OCI-LY1 (cell line): Measurements from ENCODE around the gene BIN1.

Source experiments
- H2AFZ ChIP-seq: fragments of 200-600 bp; sonication (generic), shearing (Covaris generic); 2 replicates; pipeline ENCODE4 v1.6.0; 2014; ENCODE audit warnings: antibody characterized with exemption, mild to moderate bottlenecking, low read length
- H3F3A ChIP-seq: fragments of 200-600 bp; sonication (generic), shearing (Covaris generic); 2 replicates; pipeline ENCODE4 v1.6.0; 2014; ENCODE audit warnings: mild to moderate bottlenecking, antibody characterized with exemption, low read length, moderate library complexity; ENCODE audit not compliant: insufficient read depth
- H3K27ac ChIP-seq: fragments of 200-600 bp; sonication (generic); 2 replicates; pipeline ENCODE4 v1.5.1; 2014; ENCODE audit warnings: low read length, mixed run types, mild to moderate bottlenecking, low read depth; ENCODE audit not compliant: poor library complexity, severe bottlenecking
- H3K27me3 ChIP-seq: fragments of 200-600 bp; sonication (generic); 2 replicates; pipeline ENCODE4 v1.6.0; 2014; ENCODE audit warnings: antibody characterized with exemption, mild to moderate bottlenecking, low read length, moderate library complexity; ENCODE audit not compliant: insufficient read depth
- H3K36me3 ChIP-seq: fragments of 200-600 bp; sonication (generic); 2 replicates; pipeline ENCODE4 v1.6.1; 2014; ENCODE audit warnings: mild to moderate bottlenecking, antibody characterized with exemption, low read length, moderate library complexity, mixed read lengths; ENCODE audit not compliant: insufficient read depth
- H3K4me1 ChIP-seq: fragments of 200-600 bp; sonication (generic); 2 replicates; pipeline ENCODE4 v1.5.1; 2014; ENCODE audit warnings: mild to moderate bottlenecking, low read length, moderate library complexity; ENCODE audit not compliant: insufficient read depth, severe bottlenecking
- H3K4me2 ChIP-seq: fragments of 200-600 bp; sonication (generic), shearing (Covaris generic); 2 replicates; pipeline ENCODE4 v1.6.1; 2014; ENCODE audit warnings: low read length
- H3K4me3 ChIP-seq: fragments of 200-600 bp; sonication (generic); 2 replicates; pipeline ENCODE4 v1.5.1; 2014; ENCODE audit warnings: low read length, low read depth, mild to moderate bottlenecking, mixed read lengths; ENCODE audit not compliant: poor library complexity, severe bottlenecking
- H3K79me2 ChIP-seq: fragments of 200-600 bp; shearing (Covaris generic); 2 replicates; pipeline ENCODE4 v1.6.1; 2016; ENCODE audit warnings: mixed run types, low read length, mixed read lengths; ENCODE audit not compliant: insufficient read depth
- H3K9ac ChIP-seq: fragments of 200-600 bp; sonication (generic), shearing (Covaris generic); 2 replicates; pipeline ENCODE4 v1.6.1; 2014; ENCODE audit warnings: mild to moderate bottlenecking, low read length, mixed read lengths
- H3K9me2 ChIP-seq: fragments of 200-600 bp; sonication (generic), shearing (Covaris generic); 2 replicates; pipeline ENCODE4 v1.6.1; 2014; ENCODE audit warnings: low read depth, mild to moderate bottlenecking, low read length, mixed read lengths
- H3K9me3 ChIP-seq: fragments of 200-600 bp; shearing (Covaris generic); 2 replicates; pipeline ENCODE4 v1.6.1; 2014; ENCODE audit warnings: low read length, mixed read lengths
- H4K20me1 ChIP-seq: fragments of 200-600 bp; sonication (generic), shearing (Covaris generic); 2 replicates; pipeline ENCODE4 v1.6.0; 2016; ENCODE audit warnings: mild to moderate bottlenecking, low read length; ENCODE audit not compliant: insufficient read depth
- EZH2 ChIP-seq: fragments of 200-600 bp; sonication (generic), shearing (Covaris generic); IDR thresholded peaks from 2 replicates; pipeline ENCODE4 v1.8.0; 2017; ENCODE audit warnings: borderline replicate concordance, mixed run types, mild to moderate bottlenecking, antibody characterized with exemption, low read length, moderate library complexity, mixed read lengths
- TF ChIP-seq, protein P1 (sequence below): fragments of 200-600 bp; sonication (generic), shearing (Covaris generic); IDR thresholded peaks from 2 replicates; pipeline ENCODE4 v1.5.1; 2017; ENCODE audit warnings: mild to moderate bottlenecking, antibody characterized with exemption, low read length, moderate library complexity, mixed read lengths

Gene BIN1

DNA sequence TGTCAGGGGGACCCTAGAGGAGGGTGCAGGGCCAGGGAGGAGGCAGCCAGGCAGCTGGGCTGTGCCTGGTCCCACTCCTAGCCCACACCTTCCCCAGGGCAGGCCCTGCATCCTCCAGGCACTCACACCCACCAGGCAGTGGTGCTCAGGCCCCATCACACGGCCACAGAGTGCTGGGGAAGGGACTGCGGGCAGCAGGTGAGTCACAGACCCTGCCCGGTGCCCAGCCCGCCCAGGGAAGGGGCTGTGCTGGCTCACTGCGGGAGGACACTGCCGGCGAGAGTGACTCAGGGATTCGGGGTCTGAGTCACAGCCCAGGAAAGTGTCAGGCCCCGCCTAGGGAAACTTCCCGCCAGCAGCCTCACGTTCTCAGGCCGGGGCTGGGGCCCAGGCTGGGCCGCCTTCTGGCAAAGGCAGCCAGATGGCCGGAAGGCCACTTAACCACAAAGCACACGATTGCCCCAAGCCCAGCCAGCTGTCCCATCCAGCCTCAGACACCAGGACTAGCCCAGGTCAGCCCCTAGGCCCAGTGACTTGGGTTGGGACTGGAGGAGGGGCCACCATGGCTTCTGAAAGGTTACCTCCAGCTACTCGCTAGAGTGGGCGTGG lies 42.2 kb downstream of the BIN1 start:
- no peak for TF ChIP-seq EZH2
- TF ChIP-seq, protein P1, sequence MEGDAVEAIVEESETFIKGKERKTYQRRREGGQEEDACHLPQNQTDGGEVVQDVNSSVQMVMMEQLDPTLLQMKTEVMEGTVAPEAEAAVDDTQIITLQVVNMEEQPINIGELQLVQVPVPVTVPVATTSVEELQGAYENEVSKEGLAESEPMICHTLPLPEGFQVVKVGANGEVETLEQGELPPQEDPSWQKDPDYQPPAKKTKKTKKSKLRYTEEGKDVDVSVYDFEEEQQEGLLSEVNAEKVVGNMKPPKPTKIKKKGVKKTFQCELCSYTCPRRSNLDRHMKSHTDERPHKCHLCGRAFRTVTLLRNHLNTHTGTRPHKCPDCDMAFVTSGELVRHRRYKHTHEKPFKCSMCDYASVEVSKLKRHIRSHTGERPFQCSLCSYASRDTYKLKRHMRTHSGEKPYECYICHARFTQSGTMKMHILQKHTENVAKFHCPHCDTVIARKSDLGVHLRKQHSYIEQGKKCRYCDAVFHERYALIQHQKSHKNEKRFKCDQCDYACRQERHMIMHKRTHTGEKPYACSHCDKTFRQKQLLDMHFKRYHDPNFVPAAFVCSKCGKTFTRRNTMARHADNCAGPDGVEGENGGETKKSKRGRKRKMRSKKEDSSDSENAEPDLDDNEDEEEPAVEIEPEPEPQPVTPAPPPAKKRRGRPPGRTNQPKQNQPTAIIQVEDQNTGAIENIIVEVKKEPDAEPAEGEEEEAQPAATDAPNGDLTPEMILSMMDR: no peak
- Histone ChIP-seq H3K27me3 (no peaks in the 10 kb centered on the region), H3F3A (no peaks in the 10 kb centered on the region), H3K36me3 (no peaks in the 10 kb centered on the region), H4K20me1 (no peaks in the 10 kb centered on the region), H3K4me1 (no peaks in the 10 kb centered on the region), H3K27ac (no peak overlapping the region), H3K4me3 (no peak overlapping the region), H3K4me2 (no peak overlapping the region), H3K9me2 (no peaks in the 10 kb centered on the region), H3K9ac (no peak overlapping the region), H2AFZ (no peak overlapping the region), H3K9me3 (no peaks in the 10 kb centered on the region), H3K79me2 (no peaks in the 10 kb centered on the region)

DNA sequence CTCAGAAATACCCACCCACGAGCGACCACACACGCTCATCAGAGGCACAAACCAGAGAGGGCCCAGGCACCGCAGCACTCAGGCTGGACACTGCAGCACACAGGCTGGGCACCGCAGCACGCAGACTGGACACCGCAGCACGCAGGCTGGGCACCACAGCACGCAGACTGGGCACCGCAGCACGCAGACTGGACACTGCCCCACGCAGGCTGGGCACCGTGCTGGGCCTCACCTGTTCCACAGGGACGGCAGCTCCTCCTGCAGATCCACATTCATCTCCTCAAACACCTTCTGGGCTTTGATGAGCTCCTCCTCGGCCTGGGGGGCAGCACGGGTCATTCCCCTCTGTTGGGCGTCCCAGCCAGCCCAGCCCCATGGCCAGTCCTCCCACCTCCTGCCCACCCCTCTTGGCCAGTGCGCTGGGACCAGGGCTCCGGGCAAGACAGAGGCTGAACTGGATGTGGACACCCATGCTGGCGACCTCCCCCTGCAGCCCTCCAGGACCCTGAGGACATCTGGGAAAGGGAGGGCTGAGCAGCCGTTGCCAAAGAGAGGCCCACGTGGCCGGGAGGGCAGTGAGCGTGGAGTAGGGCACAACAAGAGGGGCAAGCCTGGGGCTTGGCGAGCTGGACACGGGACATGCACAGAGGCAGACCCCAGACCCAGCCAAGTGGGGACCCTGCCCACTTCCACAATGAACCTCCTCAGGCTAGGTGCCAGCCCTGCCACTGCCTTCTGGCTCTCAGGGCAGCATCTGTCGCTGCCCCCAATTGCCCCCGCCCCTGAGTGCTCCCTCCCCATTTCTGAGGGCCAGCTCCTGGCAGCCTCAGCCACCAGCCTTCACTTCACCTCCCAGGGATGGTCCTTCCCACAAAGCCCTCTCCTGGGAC lies 43.0 kb downstream of the BIN1 start:
- Histone ChIP-seq H3K9me2 (no peaks in the 10 kb centered on the region), H3K27me3 (no peaks in the 10 kb centered on the region), H3K36me3 (no peaks in the 10 kb centered on the region), H3F3A (no peaks in the 10 kb centered on the region), H2AFZ (no peak overlapping the region), H3K9ac (no peak overlapping the region), H3K27ac (no peak overlapping the region), H4K20me1 (no peaks in the 10 kb centered on the region), H3K4me2 (no peak overlapping the region), H3K4me1 (no peaks in the 10 kb centered on the region), H3K79me2 (no peaks in the 10 kb centered on the region), H3K9me3 (no peaks in the 10 kb centered on the region), H3K4me3 (no peak overlapping the region)
- TF ChIP-seq, protein P1: no peak
- TF ChIP-seq EZH2: no peak

DNA sequence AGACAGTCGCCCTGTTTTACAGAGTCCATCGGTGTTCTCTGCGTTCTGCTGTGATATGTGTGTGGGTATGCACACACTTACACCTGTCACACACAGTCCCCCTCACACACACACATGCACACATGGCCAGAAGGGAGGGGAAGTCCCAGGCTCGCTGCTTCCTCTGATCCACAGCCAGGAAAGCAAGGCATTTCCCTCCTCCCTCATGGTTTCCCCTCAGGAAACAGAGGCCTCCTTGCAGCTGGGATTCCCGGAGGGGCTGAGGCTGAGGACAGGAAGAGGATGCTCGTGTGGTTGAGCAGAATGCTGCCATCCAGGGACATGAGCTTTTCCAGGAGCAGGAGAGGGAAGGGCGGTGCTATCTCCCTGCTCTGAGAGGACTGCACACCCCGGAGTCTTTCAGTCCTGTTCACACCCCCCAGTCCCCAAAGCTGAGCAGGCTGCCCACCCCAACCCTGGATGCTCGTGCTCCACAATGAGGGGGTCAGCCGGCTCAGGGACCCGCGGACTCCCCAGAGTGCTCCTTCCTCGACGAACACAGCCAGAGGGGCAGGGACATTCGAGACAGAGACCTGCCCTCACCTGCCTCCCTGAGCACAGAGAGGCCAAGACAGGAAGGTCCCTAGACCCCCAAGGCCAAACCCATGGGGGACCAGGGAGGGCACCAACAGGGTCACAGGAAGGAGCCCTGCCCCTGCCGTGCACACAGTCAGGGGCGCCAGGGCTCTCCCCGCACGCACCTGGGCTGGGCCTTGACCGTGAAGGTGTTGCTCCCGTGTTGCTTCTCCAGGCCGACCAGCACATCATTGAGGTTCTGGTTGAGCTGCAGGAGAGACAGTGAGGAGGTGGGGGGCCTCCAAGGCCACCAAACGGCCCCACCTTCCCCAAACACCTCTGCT lies 45.3 kb downstream of the BIN1 start:
- H3K36me3 ChIP-seq: no peaks in the 10 kb centered on the region
- H3K27ac ChIP-seq: no peak overlapping the region
- no peak for TF ChIP-seq EZH2
- TF ChIP-seq, protein P1: no peak
- H3K9ac ChIP-seq: no peak overlapping the region
- no peak overlapping the region for H2AFZ ChIP-seq
- no peaks in the 10 kb centered on the region for H3K27me3 ChIP-seq
- no peak overlapping the region for H3K4me3 ChIP-seq
- H3K4me1 ChIP-seq: no peaks in the 10 kb centered on the region
- H3K4me2 ChIP-seq: no peak overlapping the region
- H3K9me3 ChIP-seq: no peaks in the 10 kb centered on the region
- no peaks in the 10 kb centered on the region for H3K9me2 ChIP-seq
- H3F3A ChIP-seq: no peaks in the 10 kb centered on the region
- H3K79me2 ChIP-seq: no peaks in the 10 kb centered on the region
- H4K20me1 ChIP-seq: no peaks in the 10 kb centered on the region
